ENCODE results near the gene SPACDR. TPM values are rescaled to one million over a fixed set of nuclear protein-coding genes. Genes with fewer than 3 reads are reported as not detected.

SPACDR gene
- total and polyA plus RNA-seq, 9 of the 15 experiments (the other 6 are each of a cell fraction or from before 2014, with no cell fraction given), result 0.07 to 0.55 (median 0.14) TPM; not detected in 1

DNA sequence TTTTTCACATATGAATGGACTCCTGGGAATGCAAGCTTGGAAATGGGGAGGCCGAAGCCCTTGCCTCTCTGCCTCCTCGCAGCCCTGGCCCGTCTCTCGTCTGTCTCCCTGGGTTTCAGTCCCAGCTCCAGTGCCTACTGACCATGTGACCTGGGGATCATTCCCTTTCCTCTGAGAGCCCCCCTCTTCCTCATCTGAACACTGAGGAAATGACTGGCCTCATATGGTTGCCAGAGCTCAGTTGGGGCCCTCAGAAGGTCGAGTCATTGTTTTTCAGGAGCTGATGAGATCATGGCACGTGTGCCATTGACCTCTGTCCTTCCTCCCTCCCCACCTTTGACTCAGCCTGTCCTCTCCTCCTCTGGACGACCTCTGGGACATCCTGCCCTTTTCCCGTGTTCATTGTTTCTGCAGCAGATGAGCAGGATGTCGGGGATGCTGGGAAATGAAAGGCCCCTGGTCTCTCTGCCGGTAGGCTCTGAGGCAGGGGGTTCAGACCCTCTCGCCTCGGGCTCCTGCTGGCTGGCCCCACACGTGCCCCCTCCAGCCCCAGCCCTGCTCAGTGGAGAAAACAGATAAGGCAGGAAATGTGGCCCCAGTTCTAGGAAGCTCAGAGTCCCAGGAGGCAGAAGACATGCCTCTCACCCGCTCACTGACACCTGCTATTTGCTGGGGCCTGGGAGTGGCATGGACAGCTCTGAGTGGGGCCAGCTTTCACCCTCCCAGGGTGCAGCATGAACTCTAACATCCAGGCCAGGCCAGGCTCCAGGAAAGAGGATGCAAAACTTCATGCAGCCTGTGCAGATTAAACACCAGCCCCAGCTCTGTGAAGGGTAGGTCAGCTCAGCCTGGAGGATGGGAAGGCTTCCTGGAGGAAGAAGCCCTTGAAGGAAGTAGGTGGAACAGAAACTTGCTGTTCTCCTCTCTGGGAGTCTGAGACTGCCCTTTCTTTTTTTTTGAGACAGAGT lies 19.5 kb downstream of the SPACDR start (continued):
- TF ChIP-seq, protein P1, sequence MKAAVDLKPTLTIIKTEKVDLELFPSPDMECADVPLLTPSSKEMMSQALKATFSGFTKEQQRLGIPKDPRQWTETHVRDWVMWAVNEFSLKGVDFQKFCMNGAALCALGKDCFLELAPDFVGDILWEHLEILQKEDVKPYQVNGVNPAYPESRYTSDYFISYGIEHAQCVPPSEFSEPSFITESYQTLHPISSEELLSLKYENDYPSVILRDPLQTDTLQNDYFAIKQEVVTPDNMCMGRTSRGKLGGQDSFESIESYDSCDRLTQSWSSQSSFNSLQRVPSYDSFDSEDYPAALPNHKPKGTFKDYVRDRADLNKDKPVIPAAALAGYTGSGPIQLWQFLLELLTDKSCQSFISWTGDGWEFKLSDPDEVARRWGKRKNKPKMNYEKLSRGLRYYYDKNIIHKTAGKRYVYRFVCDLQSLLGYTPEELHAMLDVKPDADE (conservative IDR thresholded peaks at IDR 0.05; ENCODE audit: control insufficient read depth, low read depth, low read length), result no peak
- TF ChIP-seq, protein P2, sequence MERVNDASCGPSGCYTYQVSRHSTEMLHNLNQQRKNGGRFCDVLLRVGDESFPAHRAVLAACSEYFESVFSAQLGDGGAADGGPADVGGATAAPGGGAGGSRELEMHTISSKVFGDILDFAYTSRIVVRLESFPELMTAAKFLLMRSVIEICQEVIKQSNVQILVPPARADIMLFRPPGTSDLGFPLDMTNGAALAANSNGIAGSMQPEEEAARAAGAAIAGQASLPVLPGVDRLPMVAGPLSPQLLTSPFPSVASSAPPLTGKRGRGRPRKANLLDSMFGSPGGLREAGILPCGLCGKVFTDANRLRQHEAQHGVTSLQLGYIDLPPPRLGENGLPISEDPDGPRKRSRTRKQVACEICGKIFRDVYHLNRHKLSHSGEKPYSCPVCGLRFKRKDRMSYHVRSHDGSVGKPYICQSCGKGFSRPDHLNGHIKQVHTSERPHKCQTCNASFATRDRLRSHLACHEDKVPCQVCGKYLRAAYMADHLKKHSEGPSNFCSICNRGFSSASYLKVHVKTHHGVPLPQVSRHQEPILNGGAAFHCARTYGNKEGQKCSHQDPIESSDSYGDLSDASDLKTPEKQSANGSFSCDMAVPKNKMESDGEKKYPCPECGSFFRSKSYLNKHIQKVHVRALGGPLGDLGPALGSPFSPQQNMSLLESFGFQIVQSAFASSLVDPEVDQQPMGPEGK (CRISPR knock-in tag; IDR thresholded peaks at IDR 0.05; ENCODE audit: borderline replicate concordance), result no peak; the same call in 1 of the 2 replicates
- TF ChIP-seq ZNF12 (CRISPR knock-in tag; IDR thresholded peaks at IDR 0.05), result peak; percentile 91
- TF ChIP-seq, protein P3, sequence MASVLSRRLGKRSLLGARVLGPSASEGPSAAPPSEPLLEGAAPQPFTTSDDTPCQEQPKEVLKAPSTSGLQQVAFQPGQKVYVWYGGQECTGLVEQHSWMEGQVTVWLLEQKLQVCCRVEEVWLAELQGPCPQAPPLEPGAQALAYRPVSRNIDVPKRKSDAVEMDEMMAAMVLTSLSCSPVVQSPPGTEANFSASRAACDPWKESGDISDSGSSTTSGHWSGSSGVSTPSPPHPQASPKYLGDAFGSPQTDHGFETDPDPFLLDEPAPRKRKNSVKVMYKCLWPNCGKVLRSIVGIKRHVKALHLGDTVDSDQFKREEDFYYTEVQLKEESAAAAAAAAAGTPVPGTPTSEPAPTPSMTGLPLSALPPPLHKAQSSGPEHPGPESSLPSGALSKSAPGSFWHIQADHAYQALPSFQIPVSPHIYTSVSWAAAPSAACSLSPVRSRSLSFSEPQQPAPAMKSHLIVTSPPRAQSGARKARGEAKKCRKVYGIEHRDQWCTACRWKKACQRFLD (CRISPR knock-in tag; IDR thresholded peaks at IDR 0.05), result peak; percentile 90
- peak; percentile 51; the same call in 1 of the 2 replicates for TF ChIP-seq POLR2AphosphoS5 (IDR thresholded peaks at IDR 0.05; ENCODE audit: control insufficient read depth, insufficient read depth, low read depth, low read length)
- no peak for TF ChIP-seq GTF2F1 (IDR thresholded peaks at IDR 0.05; ENCODE audit: low read depth, low read length)
- TF ChIP-seq PCBP1 (IDR thresholded peaks at IDR 0.05; ENCODE audit: low read depth, low read length, poor library complexity, severe bottlenecking), result no peak
- no peak for TF ChIP-seq ZNF143 (CRISPR knock-in tag; IDR thresholded peaks at IDR 0.05)
- TF ChIP-seq GABPA (tag; conservative IDR thresholded peaks at IDR 0.05; ENCODE audit: low read depth), result peak; percentile 62; the same call in 1 of the 2 replicates
- TF ChIP-seq, protein P4, sequence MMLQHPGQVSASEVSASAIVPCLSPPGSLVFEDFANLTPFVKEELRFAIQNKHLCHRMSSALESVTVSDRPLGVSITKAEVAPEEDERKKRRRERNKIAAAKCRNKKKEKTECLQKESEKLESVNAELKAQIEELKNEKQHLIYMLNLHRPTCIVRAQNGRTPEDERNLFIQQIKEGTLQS (IDR thresholded peaks at IDR 0.05), result peak; percentile 97
- TF ChIP-seq, protein P4 (CRISPR knock-in tag; conservative IDR thresholded peaks at IDR 0.05), result peak; percentile 88
- TF ChIP-seq MTA1 (IDR thresholded peaks at IDR 0.05; ENCODE audit: borderline replicate concordance), result peak; percentile 80
- peak; percentile 71 for TF ChIP-seq ZFX (CRISPR knock-in tag; IDR thresholded peaks at IDR 0.05)
- no peak; the same call in 1 of the 2 replicates for TF ChIP-seq ZBTB9 (CRISPR knock-in tag; IDR thresholded peaks at IDR 0.05)
- no peak for TF ChIP-seq DNMT1 (IDR thresholded peaks at IDR 0.05)
- no peak for TF ChIP-seq JUNB (CRISPR knock-in tag; conservative IDR thresholded peaks at IDR 0.05)
- TF ChIP-seq ZNF764 (CRISPR knock-in tag; IDR thresholded peaks at IDR 0.05; ENCODE audit: low read depth), result no peak
- TF ChIP-seq FOS (IDR thresholded peaks at IDR 0.05; ENCODE audit: extremely low read depth, insufficient read length), result no peak
- TF ChIP-seq PHF21A (IDR thresholded peaks at IDR 0.05; ENCODE audit: borderline replicate concordance, low read depth), result no peak
- no peak for TF ChIP-seq RBM22 (IDR thresholded peaks at IDR 0.05; ENCODE audit: low read depth, low read length, poor library complexity, severe bottlenecking)

All from K562 (cell line).